Neural progenitor cell (in vitro differentiated cells): Measurements from ENCODE around the gene GRIK2.

ENCODE experiments used
- EZH2 ChIP-seq: fragments of 200-600 bp; sonication (generic); IDR thresholded peaks from 2 replicates; pipeline ENCODE4 v1.6.1; 2017; ENCODE audit warnings: antibody characterized with exemption, mild to moderate bottlenecking, moderate library complexity
- TF ChIP-seq, protein P1 (sequence below): fragments of 200-600 bp; sonication (generic); IDR thresholded peaks from 2 replicates; pipeline ENCODE4 v1.5.1; 2017; ENCODE audit warnings: antibody characterized with exemption, mild to moderate bottlenecking

DNA sequence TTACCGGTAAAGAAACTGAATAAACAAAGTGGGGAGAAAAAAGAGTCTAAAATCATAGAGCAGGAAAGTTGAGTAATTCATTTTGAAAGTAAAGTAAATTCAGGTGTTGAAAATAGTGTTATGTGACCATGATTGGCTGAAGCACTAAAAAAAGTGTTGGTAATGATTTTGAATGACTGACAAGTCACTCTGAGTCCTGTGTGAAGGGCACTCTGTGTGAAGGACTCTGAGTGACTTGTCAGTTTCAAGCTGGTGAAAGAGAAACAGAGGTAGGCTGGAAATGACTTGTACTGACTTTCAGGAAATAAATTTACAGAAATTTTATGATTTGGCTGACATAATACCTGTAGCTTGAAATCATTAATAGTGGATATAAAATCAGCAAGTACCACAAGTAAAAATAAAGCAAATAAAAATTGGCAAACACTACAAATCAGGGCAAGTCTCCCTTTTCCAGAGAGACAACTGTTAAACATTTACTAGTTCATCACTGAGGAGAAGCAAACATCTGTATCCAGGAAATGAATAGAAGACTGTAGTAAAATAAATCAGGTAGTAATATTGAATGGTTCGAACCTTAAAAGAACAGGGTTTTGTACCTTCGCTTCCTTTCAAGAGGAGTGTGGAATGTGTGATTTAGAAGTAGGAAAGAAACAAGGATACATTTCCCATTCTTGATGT, 630.6 kb downstream of the GRIK2 start:
- TF ChIP-seq, protein P1, sequence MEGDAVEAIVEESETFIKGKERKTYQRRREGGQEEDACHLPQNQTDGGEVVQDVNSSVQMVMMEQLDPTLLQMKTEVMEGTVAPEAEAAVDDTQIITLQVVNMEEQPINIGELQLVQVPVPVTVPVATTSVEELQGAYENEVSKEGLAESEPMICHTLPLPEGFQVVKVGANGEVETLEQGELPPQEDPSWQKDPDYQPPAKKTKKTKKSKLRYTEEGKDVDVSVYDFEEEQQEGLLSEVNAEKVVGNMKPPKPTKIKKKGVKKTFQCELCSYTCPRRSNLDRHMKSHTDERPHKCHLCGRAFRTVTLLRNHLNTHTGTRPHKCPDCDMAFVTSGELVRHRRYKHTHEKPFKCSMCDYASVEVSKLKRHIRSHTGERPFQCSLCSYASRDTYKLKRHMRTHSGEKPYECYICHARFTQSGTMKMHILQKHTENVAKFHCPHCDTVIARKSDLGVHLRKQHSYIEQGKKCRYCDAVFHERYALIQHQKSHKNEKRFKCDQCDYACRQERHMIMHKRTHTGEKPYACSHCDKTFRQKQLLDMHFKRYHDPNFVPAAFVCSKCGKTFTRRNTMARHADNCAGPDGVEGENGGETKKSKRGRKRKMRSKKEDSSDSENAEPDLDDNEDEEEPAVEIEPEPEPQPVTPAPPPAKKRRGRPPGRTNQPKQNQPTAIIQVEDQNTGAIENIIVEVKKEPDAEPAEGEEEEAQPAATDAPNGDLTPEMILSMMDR: no peak
- TF ChIP-seq EZH2: no peak
